ENCODE results near the gene LSP1.

DNA sequence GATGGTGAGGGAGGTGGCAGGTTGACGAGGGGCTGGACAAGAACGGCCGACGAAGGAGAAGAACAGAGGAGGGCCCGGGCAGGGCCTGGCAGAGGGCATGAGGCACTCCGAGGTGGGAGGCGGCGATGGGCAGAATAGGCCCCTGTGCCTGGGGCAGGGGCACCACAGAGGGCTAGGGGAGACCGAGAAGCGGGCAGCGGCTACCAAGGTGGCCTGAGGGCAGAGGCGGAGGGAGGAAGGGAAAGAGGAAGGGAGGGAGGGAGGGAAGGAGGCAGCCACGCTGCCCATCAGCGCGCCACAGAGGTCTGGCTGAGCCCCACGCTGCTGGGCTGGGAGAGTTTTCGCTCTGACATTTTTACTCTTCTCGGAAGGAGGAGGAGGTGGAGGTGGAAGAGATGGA lies 11.3 kb downstream of the LSP1 start:
- TF ChIP-seq POLR2A (IDR thresholded peaks at IDR 0.05) = no peak
- TF ChIP-seq, protein P1, sequence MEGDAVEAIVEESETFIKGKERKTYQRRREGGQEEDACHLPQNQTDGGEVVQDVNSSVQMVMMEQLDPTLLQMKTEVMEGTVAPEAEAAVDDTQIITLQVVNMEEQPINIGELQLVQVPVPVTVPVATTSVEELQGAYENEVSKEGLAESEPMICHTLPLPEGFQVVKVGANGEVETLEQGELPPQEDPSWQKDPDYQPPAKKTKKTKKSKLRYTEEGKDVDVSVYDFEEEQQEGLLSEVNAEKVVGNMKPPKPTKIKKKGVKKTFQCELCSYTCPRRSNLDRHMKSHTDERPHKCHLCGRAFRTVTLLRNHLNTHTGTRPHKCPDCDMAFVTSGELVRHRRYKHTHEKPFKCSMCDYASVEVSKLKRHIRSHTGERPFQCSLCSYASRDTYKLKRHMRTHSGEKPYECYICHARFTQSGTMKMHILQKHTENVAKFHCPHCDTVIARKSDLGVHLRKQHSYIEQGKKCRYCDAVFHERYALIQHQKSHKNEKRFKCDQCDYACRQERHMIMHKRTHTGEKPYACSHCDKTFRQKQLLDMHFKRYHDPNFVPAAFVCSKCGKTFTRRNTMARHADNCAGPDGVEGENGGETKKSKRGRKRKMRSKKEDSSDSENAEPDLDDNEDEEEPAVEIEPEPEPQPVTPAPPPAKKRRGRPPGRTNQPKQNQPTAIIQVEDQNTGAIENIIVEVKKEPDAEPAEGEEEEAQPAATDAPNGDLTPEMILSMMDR (IDR thresholded peaks at IDR 0.05) = no peak
